ENCODE measurements around the gene FSIP1.

The FSIP1 gene

DNA sequence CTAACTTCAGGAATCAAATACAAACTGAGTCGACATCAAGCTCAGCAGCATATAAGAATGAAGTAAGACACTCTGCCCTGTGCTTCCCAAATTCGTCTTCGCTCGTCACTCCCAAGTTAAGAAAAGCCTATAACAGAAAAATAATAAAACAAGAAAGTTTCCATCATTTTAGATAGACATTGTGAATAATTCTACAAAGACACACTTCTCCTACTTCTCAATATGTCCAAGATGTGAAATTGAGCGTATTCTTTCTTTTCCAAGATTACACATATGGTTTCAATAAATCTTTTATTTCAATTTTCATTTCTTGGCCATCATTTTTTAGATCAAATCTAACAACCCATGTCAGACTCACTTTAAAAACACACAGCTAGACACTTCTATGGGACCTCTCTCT is 85.1 kb downstream of the FSIP1 start:
- TF ChIP-seq, protein P1, sequence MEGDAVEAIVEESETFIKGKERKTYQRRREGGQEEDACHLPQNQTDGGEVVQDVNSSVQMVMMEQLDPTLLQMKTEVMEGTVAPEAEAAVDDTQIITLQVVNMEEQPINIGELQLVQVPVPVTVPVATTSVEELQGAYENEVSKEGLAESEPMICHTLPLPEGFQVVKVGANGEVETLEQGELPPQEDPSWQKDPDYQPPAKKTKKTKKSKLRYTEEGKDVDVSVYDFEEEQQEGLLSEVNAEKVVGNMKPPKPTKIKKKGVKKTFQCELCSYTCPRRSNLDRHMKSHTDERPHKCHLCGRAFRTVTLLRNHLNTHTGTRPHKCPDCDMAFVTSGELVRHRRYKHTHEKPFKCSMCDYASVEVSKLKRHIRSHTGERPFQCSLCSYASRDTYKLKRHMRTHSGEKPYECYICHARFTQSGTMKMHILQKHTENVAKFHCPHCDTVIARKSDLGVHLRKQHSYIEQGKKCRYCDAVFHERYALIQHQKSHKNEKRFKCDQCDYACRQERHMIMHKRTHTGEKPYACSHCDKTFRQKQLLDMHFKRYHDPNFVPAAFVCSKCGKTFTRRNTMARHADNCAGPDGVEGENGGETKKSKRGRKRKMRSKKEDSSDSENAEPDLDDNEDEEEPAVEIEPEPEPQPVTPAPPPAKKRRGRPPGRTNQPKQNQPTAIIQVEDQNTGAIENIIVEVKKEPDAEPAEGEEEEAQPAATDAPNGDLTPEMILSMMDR (IDR thresholded peaks at IDR 0.05; ENCODE audit: low read depth, low read length), result no peak

DNA sequence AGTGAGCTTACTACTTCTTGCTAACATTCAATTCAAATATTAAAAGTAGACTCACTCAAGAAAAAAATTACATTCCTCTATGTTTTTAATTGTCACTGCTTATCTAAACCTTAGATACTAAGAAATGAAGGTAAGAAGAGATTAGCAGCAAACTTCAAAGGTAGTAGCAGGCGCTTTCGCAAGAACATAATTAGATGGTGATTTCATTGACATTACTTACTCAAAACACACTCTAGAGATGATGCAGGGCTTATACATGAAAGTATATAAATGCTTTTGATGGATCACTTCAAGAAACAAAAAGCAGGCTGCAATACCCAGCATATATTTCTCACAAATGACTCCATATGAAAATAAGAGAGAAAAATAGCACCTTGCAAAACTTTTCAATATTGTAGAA is 86.8 kb downstream of the FSIP1 start:
- Histone ChIP-seq H3K4me3 (ENCODE audit: low read depth, low read length) (no peak overlapping the region), H3K27me3 (no peaks in the 10 kb centered on the region), H3K4me1 (no peaks in the 10 kb centered on the region; the same call in 1 of the 2 replicates), H3K36me3 (no peaks in the 10 kb centered on the region), H3K9me3 (no peaks in the 10 kb centered on the region)
- TF ChIP-seq, protein P1 (IDR thresholded peaks at IDR 0.05; ENCODE audit: low read depth, low read length), result no peak
- DNase-seq, result no peak

More for the DNA sequence above, 85.1 kb downstream of the FSIP1 start:
- Histone ChIP-seq H3K4me1 (no peaks in the 10 kb centered on the region; the same call in 1 of the 2 replicates), H3K4me3 (ENCODE audit: low read depth, low read length) (no peak overlapping the region), H3K36me3 (no peaks in the 10 kb centered on the region), H3K9me3 (no peaks in the 10 kb centered on the region), H3K27me3 (no peaks in the 10 kb centered on the region)
- DNase-seq, result no peak

DNA sequence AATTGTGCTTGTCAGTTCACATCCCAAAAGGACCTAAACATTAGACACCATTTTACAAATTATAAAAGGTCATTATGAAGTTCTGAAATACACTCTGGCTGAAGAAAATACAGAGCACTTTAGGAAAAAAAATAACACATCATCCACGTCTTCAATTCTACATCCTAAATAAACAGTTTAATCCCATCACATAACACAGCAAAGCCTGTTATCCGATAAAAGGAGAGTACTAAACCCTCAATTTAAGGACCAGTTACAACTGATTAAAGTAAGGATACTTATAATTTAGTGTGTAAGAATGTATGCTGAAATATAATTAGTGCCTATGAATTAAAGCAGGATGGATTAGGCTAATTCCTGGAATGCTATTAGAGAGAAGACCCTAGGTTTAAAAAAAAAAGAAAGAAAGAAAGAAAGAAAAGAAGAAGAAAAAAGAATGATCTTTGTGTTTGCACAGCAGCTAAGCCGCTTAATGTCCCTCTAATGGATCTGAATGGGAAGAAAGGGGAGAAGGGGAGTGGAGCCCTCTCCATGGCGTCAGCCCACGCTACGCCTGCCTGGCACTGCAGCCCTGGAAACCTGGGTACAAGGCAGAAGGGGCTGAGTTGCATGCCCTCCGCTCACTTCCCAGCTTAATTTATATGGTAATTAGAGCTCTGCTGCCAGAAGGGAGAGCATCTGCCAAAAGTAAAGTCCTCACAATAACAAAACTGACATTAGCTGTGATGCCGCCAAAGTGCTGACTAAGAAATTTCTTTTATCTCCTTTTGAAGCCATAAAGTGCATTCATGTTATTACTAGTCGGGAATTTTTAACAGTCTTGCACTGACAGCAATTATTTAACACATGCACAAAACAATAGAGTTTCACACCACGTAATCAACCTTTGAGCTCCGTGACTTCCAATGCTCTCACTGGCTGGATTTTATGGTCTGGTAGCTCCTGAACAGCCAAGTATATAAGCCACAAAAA is 90.0 kb downstream of the FSIP1 start:
- TF ChIP-seq, protein P1 (IDR thresholded peaks at IDR 0.05; ENCODE audit: low read depth, low read length), result no peak
- no peak overlapping the region for H3K4me3 ChIP-seq (ENCODE audit: low read depth, low read length)

DNA sequence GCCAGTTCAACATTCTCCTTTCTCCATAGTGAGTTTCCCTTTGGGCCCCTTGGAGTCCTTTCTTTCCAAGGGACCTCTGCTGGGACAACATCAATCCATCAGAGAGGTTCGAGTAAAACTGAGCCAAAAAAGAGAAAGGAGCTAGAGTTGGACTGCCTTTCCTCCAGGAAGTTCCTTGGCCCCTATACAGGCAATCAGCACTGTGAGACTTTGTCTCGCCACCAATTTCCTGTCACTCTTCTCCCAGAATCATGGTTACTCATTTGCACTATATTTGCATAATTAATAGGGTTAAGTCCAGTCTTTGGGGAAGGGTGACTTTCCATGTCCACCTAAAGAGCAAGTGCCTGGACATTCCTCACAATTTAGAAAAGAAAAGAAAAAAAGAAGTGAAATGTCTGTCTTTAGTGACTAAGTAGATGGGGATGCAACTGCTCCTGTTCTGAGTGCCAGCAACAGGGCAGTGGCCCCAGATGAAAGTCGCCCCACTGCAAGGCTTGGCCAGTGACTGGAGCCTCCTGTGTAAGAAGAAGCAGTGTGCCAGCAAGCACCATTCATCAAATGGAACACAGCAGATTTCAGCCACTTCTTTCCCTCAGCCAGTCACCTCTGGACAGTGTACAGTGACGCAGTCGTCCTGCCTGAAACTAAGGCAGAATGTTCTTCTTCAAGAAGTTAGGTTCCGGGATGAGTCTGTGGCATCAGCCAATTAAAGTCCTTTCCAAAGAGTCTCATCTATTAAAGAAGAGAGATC is 91.6 kb downstream of the FSIP1 start:
- Histone ChIP-seq H3K36me3 (no peaks in the 10 kb centered on the region), H3K4me1 (no peaks in the 10 kb centered on the region; the same call in 1 of the 2 replicates), H3K4me3 (ENCODE audit: low read depth, low read length) (no peak overlapping the region), H3K9me3 (no peaks in the 10 kb centered on the region), H3K27me3 (no peaks in the 10 kb centered on the region)
- TF ChIP-seq, protein P1 (IDR thresholded peaks at IDR 0.05; ENCODE audit: low read depth, low read length), result no peak
- no peak for DNase-seq

More for the DNA sequence above, 90.0 kb downstream of the FSIP1 start:
- Histone ChIP-seq H3K27me3 (no peaks in the 10 kb centered on the region), H3K4me1 (no peaks in the 10 kb centered on the region; the same call in 1 of the 2 replicates), H3K9me3 (no peaks in the 10 kb centered on the region), H3K36me3 (no peaks in the 10 kb centered on the region)
- DNase-seq, result no peak

DNA sequence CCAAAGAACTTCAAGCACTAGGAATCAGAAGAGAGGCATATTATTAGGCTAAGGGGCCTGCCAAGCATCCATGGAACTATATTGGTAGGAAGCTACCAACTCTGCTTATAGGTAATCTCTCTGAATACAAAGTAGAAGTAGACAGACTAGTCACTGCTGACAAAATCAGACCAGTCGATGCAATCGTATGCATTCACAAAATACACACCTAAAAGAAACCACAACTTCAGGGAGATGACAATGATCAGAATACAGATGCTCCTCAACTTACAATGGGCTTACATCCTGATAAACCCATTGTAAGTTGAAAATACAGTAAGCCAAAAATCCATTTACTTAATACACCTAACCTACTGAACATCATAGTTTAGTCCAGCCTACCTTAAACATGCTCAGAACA is 94.7 kb downstream of the FSIP1 start:
- Histone ChIP-seq H3K36me3 (no peaks in the 10 kb centered on the region), H3K4me1 (no peaks in the 10 kb centered on the region; the same call in 1 of the 2 replicates), H3K9me3 (no peaks in the 10 kb centered on the region), H3K27me3 (no peaks in the 10 kb centered on the region), H3K4me3 (ENCODE audit: low read depth, low read length) (no peak overlapping the region)
- no peak for DNase-seq
- TF ChIP-seq, protein P1 (IDR thresholded peaks at IDR 0.05; ENCODE audit: low read depth, low read length), result no peak
